ENCODE data around the gene GLRX.

Gene GLRX

DNA sequence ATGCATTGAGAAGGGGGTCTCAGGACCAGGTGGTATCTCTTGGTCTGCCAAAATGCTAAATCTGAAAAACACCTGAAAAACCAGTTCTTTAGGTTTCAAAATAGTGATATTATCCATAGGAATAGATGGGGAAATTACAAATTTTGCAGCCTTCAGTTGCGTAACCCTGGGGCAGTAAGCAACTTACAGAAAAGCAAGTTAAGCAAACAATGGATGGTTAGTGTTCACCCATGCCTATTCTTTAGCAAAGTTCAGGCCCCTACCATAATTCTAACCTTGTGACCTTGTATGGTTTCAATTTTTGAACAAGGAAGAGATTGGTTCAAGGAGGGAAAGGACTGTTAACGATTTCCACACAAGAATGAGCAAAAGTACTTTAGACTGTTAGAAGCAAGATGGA, 24.5 kb downstream of the GLRX start:
- H3K9me3 ChIP-seq (ENCODE audit: insufficient read depth, low read length) = no peaks in the 10 kb centered on the region
- no peak overlapping the region for H2AFZ ChIP-seq (ENCODE audit: low read depth, low read length, severe bottlenecking)
- H4K20me1 ChIP-seq (ENCODE audit: low read depth, low read length) = no peaks in the 10 kb centered on the region
- no peak overlapping the region for H3K9ac ChIP-seq (ENCODE audit: low read length)
- no peak overlapping the region for H3K4me2 ChIP-seq (ENCODE audit: low read depth, low read length, poor library complexity, severe bottlenecking)
- no peaks in the 10 kb centered on the region for H3K9me2 ChIP-seq (replicated peaks; ENCODE audit: insufficient read depth, low read length)
- H3K36me3 ChIP-seq (ENCODE audit: low read length) = no peaks in the 10 kb centered on the region
- no peak for TF ChIP-seq EZH2phosphoT487 (conservative IDR thresholded peaks at IDR 0.05; ENCODE audit: low read length)
- TF ChIP-seq, protein P1, sequence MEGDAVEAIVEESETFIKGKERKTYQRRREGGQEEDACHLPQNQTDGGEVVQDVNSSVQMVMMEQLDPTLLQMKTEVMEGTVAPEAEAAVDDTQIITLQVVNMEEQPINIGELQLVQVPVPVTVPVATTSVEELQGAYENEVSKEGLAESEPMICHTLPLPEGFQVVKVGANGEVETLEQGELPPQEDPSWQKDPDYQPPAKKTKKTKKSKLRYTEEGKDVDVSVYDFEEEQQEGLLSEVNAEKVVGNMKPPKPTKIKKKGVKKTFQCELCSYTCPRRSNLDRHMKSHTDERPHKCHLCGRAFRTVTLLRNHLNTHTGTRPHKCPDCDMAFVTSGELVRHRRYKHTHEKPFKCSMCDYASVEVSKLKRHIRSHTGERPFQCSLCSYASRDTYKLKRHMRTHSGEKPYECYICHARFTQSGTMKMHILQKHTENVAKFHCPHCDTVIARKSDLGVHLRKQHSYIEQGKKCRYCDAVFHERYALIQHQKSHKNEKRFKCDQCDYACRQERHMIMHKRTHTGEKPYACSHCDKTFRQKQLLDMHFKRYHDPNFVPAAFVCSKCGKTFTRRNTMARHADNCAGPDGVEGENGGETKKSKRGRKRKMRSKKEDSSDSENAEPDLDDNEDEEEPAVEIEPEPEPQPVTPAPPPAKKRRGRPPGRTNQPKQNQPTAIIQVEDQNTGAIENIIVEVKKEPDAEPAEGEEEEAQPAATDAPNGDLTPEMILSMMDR (IDR thresholded peaks at IDR 0.05; ENCODE audit: insufficient read depth, low read length, poor library complexity, severe bottlenecking) = no peak
- H3K79me2 ChIP-seq (ENCODE audit: insufficient read depth, low read length) = no peaks in the 10 kb centered on the region
- no peaks in the 10 kb centered on the region for H3F3A ChIP-seq (ENCODE audit: insufficient read depth)
- no peak overlapping the region for H3K4me3 ChIP-seq (ENCODE audit: insufficient read depth, low read length, poor library complexity, severe bottlenecking)
- no peak overlapping the region for H3K27ac ChIP-seq (ENCODE audit: low read depth, low read length)
- H3K27me3 ChIP-seq (ENCODE audit: low read length) = no peaks in the 10 kb centered on the region

DNA sequence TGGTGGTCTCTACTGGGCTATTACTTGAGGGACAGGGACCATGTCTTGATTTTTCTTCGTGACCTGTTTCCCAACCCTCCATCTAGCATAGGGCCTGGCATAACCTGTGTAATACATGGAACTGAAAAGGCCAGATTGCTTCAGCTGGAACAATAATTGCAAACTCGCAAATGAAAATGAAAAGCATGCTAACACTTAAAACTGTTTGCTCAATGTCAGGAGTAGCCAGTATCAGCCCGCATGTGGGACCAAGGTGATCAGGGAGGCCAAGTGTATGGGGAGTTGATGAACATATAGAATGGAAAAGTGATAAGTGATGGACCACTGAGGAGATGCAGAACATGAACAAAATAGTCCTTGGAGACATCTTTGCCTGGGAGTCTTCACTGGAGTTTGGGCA, 25.2 kb downstream of the GLRX start:
- Histone ChIP-seq H3K36me3 (ENCODE audit: low read length) (no peaks in the 10 kb centered on the region), H3K79me2 (ENCODE audit: insufficient read depth, low read length) (no peaks in the 10 kb centered on the region), H4K20me1 (ENCODE audit: low read depth, low read length) (no peaks in the 10 kb centered on the region), H3K4me2 (ENCODE audit: low read depth, low read length, poor library complexity, severe bottlenecking) (no peak overlapping the region), H3K9me3 (ENCODE audit: insufficient read depth, low read length) (no peaks in the 10 kb centered on the region), H3K27ac (ENCODE audit: low read depth, low read length) (no peak overlapping the region), H3K27me3 (ENCODE audit: low read length) (no peaks in the 10 kb centered on the region), H3K4me3 (ENCODE audit: insufficient read depth, low read length, poor library complexity, severe bottlenecking) (no peak overlapping the region), H3F3A (ENCODE audit: insufficient read depth) (no peaks in the 10 kb centered on the region), H2AFZ (ENCODE audit: low read depth, low read length, severe bottlenecking) (no peak overlapping the region), H3K9ac (ENCODE audit: low read length) (no peak overlapping the region), H3K9me2 (replicated peaks; ENCODE audit: insufficient read depth, low read length) (no peaks in the 10 kb centered on the region)
- TF ChIP-seq EZH2phosphoT487 (conservative IDR thresholded peaks at IDR 0.05; ENCODE audit: low read length) = no peak

DNA sequence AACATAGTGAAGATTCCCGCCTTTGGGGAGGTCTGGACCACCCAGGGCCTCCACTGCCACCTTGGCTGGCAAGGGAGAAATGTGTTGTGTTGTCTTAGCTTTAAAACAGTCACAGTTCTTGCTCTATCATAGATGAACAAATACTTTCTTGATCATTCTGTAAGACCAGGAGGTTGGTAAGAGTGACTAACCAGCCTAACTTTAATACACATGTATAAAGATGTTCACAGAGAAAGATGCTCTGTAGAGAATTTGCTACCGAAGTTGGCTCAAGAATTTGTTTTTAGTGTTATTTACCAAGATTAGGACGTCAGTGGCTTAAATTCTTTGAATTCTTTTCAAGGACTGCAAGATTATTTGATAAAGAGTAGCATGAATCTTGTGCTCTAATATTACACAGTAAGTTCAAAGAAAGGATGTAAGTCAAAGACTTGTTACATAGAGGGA, 28.4 kb downstream of the GLRX start:
- no peak overlapping the region for H3K4me2 ChIP-seq (ENCODE audit: low read depth, low read length, poor library complexity, severe bottlenecking)
- H3K36me3 ChIP-seq (ENCODE audit: low read length) = no peaks in the 10 kb centered on the region
- no peak for TF ChIP-seq EZH2phosphoT487 (conservative IDR thresholded peaks at IDR 0.05; ENCODE audit: low read length)
- TF ChIP-seq, protein P1 (IDR thresholded peaks at IDR 0.05; ENCODE audit: insufficient read depth, low read length, poor library complexity, severe bottlenecking) = no peak
- H3K9ac ChIP-seq (ENCODE audit: low read length) = no peak overlapping the region
- H3K27ac ChIP-seq (ENCODE audit: low read depth, low read length) = no peak overlapping the region
- no peak overlapping the region for H3K4me3 ChIP-seq (ENCODE audit: insufficient read depth, low read length, poor library complexity, severe bottlenecking)
- no peaks in the 10 kb centered on the region for H3K79me2 ChIP-seq (ENCODE audit: insufficient read depth, low read length)
- H3K9me3 ChIP-seq (ENCODE audit: insufficient read depth, low read length) = no peaks in the 10 kb centered on the region
- H3F3A ChIP-seq (ENCODE audit: insufficient read depth) = no peaks in the 10 kb centered on the region
- no peaks in the 10 kb centered on the region for H3K9me2 ChIP-seq (replicated peaks; ENCODE audit: insufficient read depth, low read length)
- no peaks in the 10 kb centered on the region for H4K20me1 ChIP-seq (ENCODE audit: low read depth, low read length)
- H2AFZ ChIP-seq (ENCODE audit: low read depth, low read length, severe bottlenecking) = no peak overlapping the region
- H3K27me3 ChIP-seq (ENCODE audit: low read length) = no peaks in the 10 kb centered on the region

DNA sequence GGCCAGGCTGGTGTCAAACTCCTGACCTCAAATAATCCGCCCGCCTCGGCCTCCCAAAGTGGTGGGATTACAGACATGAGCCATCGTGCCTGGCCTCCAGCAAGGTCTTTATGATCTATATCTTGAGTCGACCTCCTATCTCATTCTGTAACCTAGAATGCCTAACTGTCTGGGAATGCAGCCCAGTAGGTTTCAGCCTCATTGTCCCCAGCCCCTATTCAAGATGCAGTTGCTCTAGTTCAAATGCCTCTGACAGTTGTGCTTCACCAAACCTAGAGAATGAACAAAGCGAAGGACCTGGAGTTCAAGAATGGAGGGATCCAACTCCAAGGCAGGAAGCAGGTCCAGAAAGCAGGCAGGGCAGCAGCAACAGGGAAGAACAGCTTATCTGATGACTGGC, 30.8 kb downstream of the GLRX start:
- H3K4me3 ChIP-seq (ENCODE audit: insufficient read depth, low read length, poor library complexity, severe bottlenecking) = no peak overlapping the region
- no peak for TF ChIP-seq EZH2phosphoT487 (conservative IDR thresholded peaks at IDR 0.05; ENCODE audit: low read length)
- TF ChIP-seq, protein P1 (IDR thresholded peaks at IDR 0.05; ENCODE audit: insufficient read depth, low read length, poor library complexity, severe bottlenecking) = no peak
- no peak overlapping the region for H2AFZ ChIP-seq (ENCODE audit: low read depth, low read length, severe bottlenecking)
- H3K9ac ChIP-seq (ENCODE audit: low read length) = no peak overlapping the region
- H4K20me1 ChIP-seq (ENCODE audit: low read depth, low read length) = no peaks in the 10 kb centered on the region
- no peak overlapping the region for H3K27ac ChIP-seq (ENCODE audit: low read depth, low read length)
- H3K4me2 ChIP-seq (ENCODE audit: low read depth, low read length, poor library complexity, severe bottlenecking) = no peak overlapping the region
- H3K27me3 ChIP-seq (ENCODE audit: low read length) = no peaks in the 10 kb centered on the region
- H3K9me2 ChIP-seq (replicated peaks; ENCODE audit: insufficient read depth, low read length) = no peaks in the 10 kb centered on the region
- H3K9me3 ChIP-seq (ENCODE audit: insufficient read depth, low read length) = no peaks in the 10 kb centered on the region
- H3K79me2 ChIP-seq (ENCODE audit: insufficient read depth, low read length) = no peaks in the 10 kb centered on the region
- H3K36me3 ChIP-seq (ENCODE audit: low read length) = no peaks in the 10 kb centered on the region
- H3F3A ChIP-seq (ENCODE audit: insufficient read depth) = no peaks in the 10 kb centered on the region
